HCT116 (cell line): ENCODE results near the gene NSRP1. TPM values are rescaled to one million over a fixed set of nuclear protein-coding genes. Genes with fewer than 3 reads are reported as not detected.

Experiments used
- ATAC-seq: fragments of 200-7000 bp; cut with Tn5 transposase; 2 replicates; pipeline ENCODE4 v1.9.1; 2020; ENCODE audit warnings: mild to moderate bottlenecking, moderate library complexity
- BruUV-seq: library from RNA; stranded (reverse); fragments of 400-500 nt; replicated peaks from 2 replicates; lab custom pipeline; 2021; lab: Mats Ljungman, UMichigan
- CTCF ChIA-PET: fragments of 300-600 bp; sonication (Branson Sonifier 250); formaldehyde crosslinking; loops from one replicate; lab custom pipeline; 2021; ENCODE audit warnings: antibody characterized with exemption; lab: Charles Lee
- POLR2A ChIA-PET: fragments of 300-600, 350-600 bp; sonication (Branson Sonifier 250); formaldehyde crosslinking; loops from one replicate; lab custom pipeline; 2021; ENCODE audit warnings: antibody characterized with exemption; lab: Charles Lee
- RAD21 ChIA-PET, 2 experiments: fragments of 300-600 bp; sonication (Branson Sonifier 250); formaldehyde crosslinking; loops; one replicate each; lab custom pipeline; 2023; ENCODE audit warnings: low total read pairs in 2 of 2; ENCODE audit not compliant: uncharacterized antibody in 2 of 2, unreplicated experiment in 2 of 2, low non-redundant PET in 1 of 2; lab: Charles Lee
- DNase-seq: peaks from one replicate; pipeline ENCODE4 v3.0.0-alpha.2; 2010; ENCODE audit warnings: low read depth, low spot score
- H2AFZ ChIP-seq: fragments of 200-600 bp; shearing (Covaris generic), sonication (generic); 2 replicates; pipeline ENCODE4 v1.6.1; 2017; ENCODE audit warnings: low read depth, mixed run types, mixed read lengths, antibody characterized with exemption, low read length; ENCODE audit not compliant: poor library complexity, severe bottlenecking
- H3K27ac ChIP-seq: 2 replicates; pipeline ENCODE4 v1.5.1; 2012; ENCODE audit warnings: low read depth, low read length
- H3K27me3 ChIP-seq: fragments of 200-600 bp; sonication (generic); 2 replicates; pipeline ENCODE4 v1.6.1; 2016; ENCODE audit warnings: mixed run types, low read length, mixed read lengths; ENCODE audit not compliant: insufficient read depth
- H3K36me3 ChIP-seq, 2 experiments: fragments of 200-500 bp in 1 of 2; fragments of 200-600 bp in 1 of 2; sonication (Bioruptor generic) in 1 of 2; sonication (generic) in 1 of 2; 2 replicates each; pipeline versions ENCODE4 v1.5.1 to v1.6.1; 2014 to 2016; ENCODE audit warnings: low read length in 2 of 2, inconsistent platforms in 1 of 2, mixed read lengths in 1 of 2, mixed run types in 1 of 2; ENCODE audit not compliant: insufficient read depth in 2 of 2, control insufficient read depth in 1 of 2
- H3K4me1 ChIP-seq, 2 experiments: fragments of 200-600 bp in 1 of 2; sonication (generic) in 1 of 2; 2 replicates each; pipeline versions ENCODE4 v1.5.1 to v1.6.1; 2012 to 2017; ENCODE audit warnings: low read length in 2 of 2, inconsistent platforms in 1 of 2, mild to moderate bottlenecking in 1 of 2, mixed read lengths in 1 of 2, mixed run types in 1 of 2, moderate library complexity in 1 of 2; ENCODE audit not compliant: insufficient read depth in 2 of 2, control insufficient read depth in 1 of 2
- H3K4me2 ChIP-seq: fragments of 200-600 bp; sonication (generic); 2 replicates; pipeline ENCODE4 v1.6.1; 2017; ENCODE audit warnings: mixed run types, low read length, mixed read lengths
- H3K4me3 ChIP-seq, 2 experiments: fragments of 200-600 bp in 1 of 2; sonication (generic) in 1 of 2; replicated peaks in 1 of 2; 2 replicates each; pipeline ENCODE4 v1.5.1; 2011 to 2016; ENCODE audit warnings: low read length in 2 of 2, control low read depth in 1 of 2, low read depth in 1 of 2, mild to moderate bottlenecking in 1 of 2, mixed read lengths in 1 of 2, mixed run types in 1 of 2
- H3K79me2 ChIP-seq: fragments of 200-600 bp; sonication (generic); 2 replicates; pipeline ENCODE4 v1.6.1; 2017; ENCODE audit warnings: mild to moderate bottlenecking, mixed run types, low read length, moderate library complexity, mixed read lengths; ENCODE audit not compliant: insufficient read depth
- H3K9ac ChIP-seq: fragments of 200-600 bp; sonication (generic); 2 replicates; pipeline ENCODE4 v1.6.1; 2016; ENCODE audit warnings: low read length, mixed read lengths
- H3K9me2 ChIP-seq: fragments of 200-600 bp; sonication (generic), shearing (Covaris generic); 2 replicates; pipeline ENCODE4 v1.6.1; 2017; ENCODE audit warnings: mixed run types, mild to moderate bottlenecking, moderate library complexity; ENCODE audit not compliant: insufficient read depth
- H3K9me3 ChIP-seq, 2 experiments: fragments of 200-500 bp in 1 of 2; fragments of 200-600 bp in 1 of 2; sonication (Bioruptor generic) in 1 of 2; sonication (generic) in 1 of 2; 2 replicates each; pipeline ENCODE4 v1.6.1; 2014 to 2017; ENCODE audit warnings: low read length in 2 of 2, mixed read lengths in 2 of 2, inconsistent platforms in 1 of 2, low read depth in 1 of 2, mild to moderate bottlenecking in 1 of 2, mixed run types in 1 of 2, moderate library complexity in 1 of 2; ENCODE audit not compliant: control insufficient read depth in 1 of 2, insufficient read depth in 1 of 2
- H4K20me1 ChIP-seq: fragments of 200-600 bp; sonication (generic), shearing (Covaris generic); 2 replicates; pipeline ENCODE4 v1.6.1; 2017; ENCODE audit warnings: mixed run types, mild to moderate bottlenecking, moderate library complexity; ENCODE audit not compliant: insufficient read depth
- CEBPB ChIP-seq: IDR thresholded peaks from 2 replicates; pipeline ENCODE4 v1.6.1; 2012; ENCODE audit warnings: low read depth
- ZBTB33 ChIP-seq: IDR thresholded peaks from 2 replicates; pipeline ENCODE4 v1.6.1; 2011; ENCODE audit warnings: mild to moderate bottlenecking, low read length, moderate library complexity; ENCODE audit not compliant: insufficient replicate concordance; ENCODE audit errors: extremely low read depth
- intact Hi-C: fragments of 100-400 bp; cut with micrococcal nuclease; formaldehyde crosslinking; loops from 2 replicates; pipeline ENCODE4 v1.10.0; 2022
- total RNA-seq: library from RNA; stranded (reverse); gene quantifications from one replicate; pipeline ENCODE4 v1.2.1, GENCODE V29; 2021; ENCODE audit not compliant: unreplicated experiment

Gene NSRP1
- total RNA-seq, 1 experiment from 2014 or later: 24.9 TPM

- H3K4me1 ChIP-seq: no peaks in the 10 kb centered on the region
- H3K9me2 ChIP-seq: no peaks in the 10 kb centered on the region
- no peaks in the 10 kb centered on the region for H3K9me3 ChIP-seq
- H2AFZ ChIP-seq: no peak overlapping the region
- no peaks in the 10 kb centered on the region for H3K27me3 ChIP-seq
- ATAC-seq (no peak), DNase-seq (no peak)
- H3K4me3 ChIP-seq: no peak overlapping the region
- H3K79me2 ChIP-seq: peaks cover 98% of the 10 kb centered on the region
- ChIA-PET POLR2A (no interaction called here), CTCF (interaction anchor here (1.3 to 2.6 kb wide), 10 partner anchors 9 to 216 kb away, joined by 3 to 22 read pairs (median 6); no protein-coding TSS in a partner anchor), RAD21 (interaction anchor here in 1 of 2 experiments (1.8 kb wide), 1 partner anchor 20 kb away, joined by 6 read pairs; no protein-coding TSS in a partner anchor)
- intact Hi-C loops: no loop called here
- H3K9ac ChIP-seq: no peak overlapping the region
- no TSS peak for BruUV-seq
- H3K36me3 ChIP-seq: peaks cover 21% of the 10 kb centered on the region in 2 experiments
- H4K20me1 ChIP-seq: peaks cover 20% of the 10 kb centered on the region; the same call in 1 of the 2 replicates
- no peak overlapping the region; the same call in 1 of the 2 replicates for H3K27ac ChIP-seq
- no peak for TF ChIP-seq CEBPB
- TF ChIP-seq, all 23 proteins: peak for 0
- H3K4me2 ChIP-seq: no peak overlapping the region
Measured at GRCh38 chr17:30124273-30124796, 7.7 kb downstream of the NSRP1 start.

- peaks cover 19 to 25% of the 10 kb centered on the region in 2 experiments; a peak in 2 of 4 replicates for H3K36me3 ChIP-seq
- BruUV-seq: no TSS peak
Measured at GRCh38 chr17:30130121-30130520, 13.5 kb downstream of the NSRP1 start.

More at GRCh38 chr17:30130121-30130520, 13.5 kb downstream of the NSRP1 start:
- RAD21 ChIA-PET: no interaction called here
- no peak for TF ChIP-seq ZBTB33
- TF ChIP-seq, all 23 proteins: peak for 0
- Histone ChIP-seq H3K27me3 (no peaks in the 10 kb centered on the region), H4K20me1 (peaks cover 21% of the 10 kb centered on the region; the same call in 1 of the 2 replicates), H3K27ac (no peak overlapping the region), H3K9me2 (no peaks in the 10 kb centered on the region), H3K4me3 (no peak overlapping the region), H3K79me2 (peaks cover 98% of the 10 kb centered on the region), H2AFZ (no peak overlapping the region), H3K9ac (no peak overlapping the region), H3K9me3 (no peaks in the 10 kb centered on the region), H3K4me2 (no peak overlapping the region), H3K4me1 (no peaks in the 10 kb centered on the region)
- POLR2A ChIA-PET: no interaction called here
- intact Hi-C loops: no loop called here
- no peak for ATAC-seq
- CTCF ChIA-PET: no interaction called here
- no peak for DNase-seq
